COR-L47 (cell line): ENCODE results near the gene IL1F10.
"Not testable (repeated sequence)": the region's sequence is repeated elsewhere in the genome, so short reads cannot be mapped to it uniquely, and the experiment has no call there.

Experiments
- DNase-seq: peaks from one replicate; lab custom pipeline; 2025; lab: John Stamatoyannopoulos, UW

Gene IL1F10

DNA sequence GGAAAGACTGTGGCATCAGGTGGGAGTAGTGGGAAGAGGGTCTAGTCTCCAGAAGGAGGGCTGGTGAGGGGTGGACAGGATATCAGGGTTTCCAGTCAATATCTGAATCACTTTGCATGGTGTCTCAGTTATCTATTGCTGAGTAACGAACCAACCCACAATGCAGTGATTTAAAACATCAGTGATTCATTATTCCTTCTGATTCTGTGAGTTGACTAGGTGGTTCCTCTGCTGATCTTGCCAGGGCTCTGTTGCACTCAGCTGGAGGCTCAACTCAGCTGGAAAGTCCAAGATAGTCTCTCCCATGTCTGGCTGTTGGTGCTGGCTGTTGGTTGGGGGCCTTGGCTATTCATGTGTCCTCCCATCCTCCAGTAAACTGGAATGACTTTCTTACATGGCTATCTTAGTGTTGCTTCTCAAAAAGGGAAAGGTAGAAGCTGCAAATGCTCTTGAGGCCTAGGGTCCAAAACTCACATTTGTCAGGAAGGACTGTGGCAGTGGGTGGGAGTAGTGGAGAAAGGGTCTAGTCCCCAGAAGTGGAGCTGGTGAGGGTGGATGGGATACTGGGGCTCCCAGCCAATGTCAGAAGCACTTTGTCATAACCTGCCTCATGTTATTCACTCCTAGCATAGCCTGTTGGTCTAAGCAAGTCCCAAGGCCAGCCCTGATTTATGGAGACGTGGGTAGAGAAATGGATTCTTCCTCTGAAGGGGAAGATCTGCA is 13.9 kb downstream of the IL1F10 start:
- DNase-seq: no peak

DNA sequence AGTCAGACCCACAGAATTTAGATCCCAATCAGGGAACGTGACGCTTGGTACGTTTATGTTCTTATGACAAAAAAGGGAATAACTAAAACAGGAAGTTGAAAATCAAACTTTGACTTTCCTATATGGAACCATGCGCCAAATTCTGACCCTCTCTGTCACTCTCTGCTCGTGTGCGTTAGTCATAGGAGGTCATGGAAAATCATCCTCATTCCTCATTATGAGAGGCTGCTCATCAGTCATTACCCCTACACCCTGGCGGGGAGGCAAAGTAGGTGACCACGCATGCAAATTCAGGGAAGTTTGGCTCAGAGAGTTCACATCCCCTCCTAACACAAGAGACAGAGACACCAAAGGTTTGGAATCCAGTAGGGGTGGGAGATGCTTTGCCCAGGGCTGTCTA is 15.5 kb downstream of the IL1F10 start:
- no peak for DNase-seq

DNA sequence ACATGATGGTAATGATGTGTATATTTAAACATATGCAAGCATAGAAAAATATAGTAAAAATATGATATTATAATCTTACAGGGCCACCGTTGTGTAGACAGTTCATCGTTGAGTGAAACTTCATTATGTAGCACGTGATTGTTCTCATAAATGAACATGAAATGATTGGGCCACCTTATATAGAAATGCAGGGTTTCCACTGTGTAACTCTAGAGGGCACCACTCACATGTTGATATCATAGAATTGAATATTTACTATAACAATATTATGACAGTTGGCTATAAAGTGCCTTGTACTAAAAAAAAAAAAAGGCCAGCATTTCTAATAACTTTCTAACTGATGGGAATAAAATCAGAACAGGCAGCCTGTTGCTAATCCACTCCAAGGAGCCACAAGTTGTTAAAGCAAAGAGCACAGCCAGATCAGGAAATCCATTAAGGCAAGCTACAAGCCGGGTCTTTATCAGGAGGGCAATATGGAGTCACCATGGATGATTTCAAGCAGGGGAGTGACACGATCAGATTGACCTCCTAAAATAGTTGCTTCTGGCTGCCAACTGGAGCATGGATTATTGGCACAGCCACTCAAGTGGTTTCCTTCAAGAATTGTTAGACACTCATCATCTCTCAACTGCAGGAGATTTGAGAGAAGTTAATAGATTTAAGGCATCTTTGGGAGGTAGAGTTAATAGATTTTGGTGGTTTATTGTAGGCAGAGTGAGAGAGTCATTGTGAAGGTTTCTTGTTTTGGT is 16.7 kb downstream of the IL1F10 start:
- DNase-seq: peak; percentile 7

DNA sequence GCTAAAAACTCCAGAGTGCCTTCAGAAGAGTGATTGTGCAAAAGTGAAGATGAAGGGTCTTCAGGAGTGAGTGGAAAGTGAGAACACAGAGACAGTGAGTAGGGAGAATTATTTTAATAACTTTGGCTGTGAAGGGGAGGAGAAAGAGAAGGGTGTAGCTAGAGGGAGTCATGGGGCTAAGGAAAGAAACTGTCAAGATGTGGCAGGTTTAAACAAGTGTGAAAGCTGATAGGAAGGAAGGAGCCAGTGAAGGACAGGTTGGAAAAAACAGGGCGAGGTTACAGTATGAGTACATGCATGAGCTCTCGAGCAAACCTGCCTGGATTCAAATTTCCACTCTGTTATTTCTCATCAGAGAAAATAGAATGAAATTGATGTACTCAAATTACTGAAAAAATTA is 17.8 kb downstream of the IL1F10 start:
- DNase-seq: no peak

DNA sequence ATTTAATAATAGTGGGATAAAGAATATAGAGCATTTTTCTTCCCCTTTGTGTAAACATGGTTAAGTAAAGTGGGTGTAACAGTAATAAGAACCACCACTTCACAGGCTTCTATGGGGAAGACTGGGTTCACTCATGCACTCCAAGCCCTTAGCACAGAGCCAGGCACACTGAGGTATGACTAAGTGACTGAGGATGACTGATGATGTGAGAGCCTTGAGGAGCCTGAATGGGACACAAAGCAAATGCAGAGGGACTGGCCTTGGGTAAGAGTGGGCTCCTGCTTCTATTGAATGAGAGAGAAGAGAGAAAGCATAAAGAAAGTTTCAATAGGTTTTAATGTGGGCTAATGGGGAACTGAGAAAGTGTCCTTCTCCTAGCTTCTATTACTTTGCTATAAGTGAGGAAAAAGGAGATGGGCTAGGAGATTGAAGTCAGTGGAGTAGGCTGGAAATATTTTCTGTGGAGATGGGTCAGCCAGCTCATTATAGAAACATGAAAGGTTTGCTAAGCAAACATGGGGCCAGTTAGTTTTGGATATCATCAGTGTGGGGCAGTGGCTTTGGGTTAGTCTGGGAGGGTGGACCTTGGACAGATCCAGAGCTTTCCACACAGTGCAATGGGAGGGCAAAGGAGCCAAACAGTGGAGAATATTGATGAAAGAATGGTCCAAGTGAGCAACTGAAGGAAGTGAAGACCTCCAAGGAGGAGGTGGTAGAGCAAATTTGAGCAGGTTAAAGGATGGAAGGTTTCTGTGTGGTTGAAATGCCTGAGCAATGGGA is 20.6 kb downstream of the IL1F10 start:
- DNase-seq: no peak

DNA sequence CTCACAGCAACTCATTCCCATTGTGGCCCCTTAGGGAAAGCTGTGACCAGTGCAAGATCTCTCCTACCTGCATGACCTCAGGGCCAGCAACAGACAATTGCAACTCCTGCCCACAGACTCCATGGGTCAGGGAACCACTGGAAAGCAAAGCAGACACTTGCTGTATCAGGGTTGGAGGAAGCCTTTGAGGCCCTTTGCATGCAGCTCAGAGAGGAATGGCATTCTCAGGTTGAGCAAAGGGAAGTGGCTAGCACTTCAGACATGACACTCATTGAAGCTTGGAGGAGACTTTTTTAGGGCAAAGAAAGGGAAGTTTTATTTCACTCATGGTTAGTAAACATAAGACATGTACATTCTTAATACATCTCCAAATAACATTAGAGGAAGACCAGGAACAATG is 22.1 kb downstream of the IL1F10 start:
- no peak for DNase-seq

DNA sequence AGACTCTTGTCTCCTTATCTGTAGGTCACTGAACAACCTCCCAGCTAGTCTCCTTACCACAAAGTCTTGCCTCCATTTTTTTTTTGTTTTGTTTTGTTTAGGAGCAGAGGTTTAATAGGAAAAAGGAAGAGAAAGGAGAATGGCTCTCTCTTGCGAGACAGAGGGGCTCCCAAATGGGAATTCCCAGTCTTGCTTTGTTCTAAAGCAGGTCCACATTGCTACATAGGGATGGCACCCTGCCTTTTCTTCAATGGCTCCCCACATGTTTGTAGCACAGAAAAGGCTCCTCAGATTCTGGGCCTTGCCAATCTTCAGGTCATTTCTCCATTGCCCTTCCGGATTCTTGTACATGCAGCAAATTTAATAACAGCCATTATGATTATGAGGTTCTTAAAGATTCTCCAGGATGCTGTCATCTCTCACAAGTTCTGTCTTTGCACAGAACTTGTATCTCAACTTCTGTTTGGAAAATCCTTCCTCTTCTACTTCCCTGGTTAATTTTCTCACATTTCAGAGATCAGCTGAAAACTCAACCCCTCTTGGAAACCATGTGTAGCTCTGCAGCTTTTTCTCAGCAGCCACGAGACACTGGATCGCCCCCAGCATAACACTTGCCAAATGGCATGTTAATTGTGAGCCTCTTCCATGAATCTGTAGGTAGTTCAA is 23.6 kb downstream of the IL1F10 start:
- no peak for DNase-seq

DNA sequence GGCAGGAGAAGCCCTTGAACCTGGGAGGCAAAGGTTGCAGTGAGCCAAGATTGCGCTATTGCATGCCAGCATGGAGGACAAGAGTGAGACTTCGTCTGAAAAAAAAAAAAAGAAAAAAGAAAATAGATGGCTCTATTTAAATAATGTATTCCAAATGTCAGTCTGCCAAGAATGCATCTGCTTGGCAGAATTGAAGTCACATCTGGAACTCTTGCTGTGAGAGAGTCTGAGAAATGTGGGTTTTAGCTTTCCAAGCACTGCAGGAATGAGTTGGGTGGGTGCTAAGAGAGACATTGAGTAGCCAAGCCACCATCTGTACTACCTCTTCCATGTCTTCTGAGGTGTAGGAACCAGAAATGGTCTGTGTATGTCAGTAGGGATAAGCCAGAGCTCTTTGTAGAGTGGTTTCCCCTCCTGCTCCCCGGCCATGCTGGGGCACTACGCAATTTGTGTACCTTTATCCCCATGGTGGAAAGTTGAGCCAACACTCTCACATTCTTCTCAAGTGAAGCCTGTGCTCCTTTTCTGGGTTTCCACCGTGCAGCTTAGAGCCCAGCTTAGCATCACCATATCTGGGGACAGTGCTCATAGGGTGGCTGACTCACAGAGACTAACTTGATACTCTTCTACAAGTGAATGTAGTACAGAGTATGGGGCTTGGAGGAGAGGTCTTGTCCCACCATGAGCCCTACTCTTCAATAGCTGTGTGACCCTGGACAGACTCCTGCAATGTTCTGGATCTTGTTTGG is 25.3 kb downstream of the IL1F10 start:
- no peak for DNase-seq

DNA sequence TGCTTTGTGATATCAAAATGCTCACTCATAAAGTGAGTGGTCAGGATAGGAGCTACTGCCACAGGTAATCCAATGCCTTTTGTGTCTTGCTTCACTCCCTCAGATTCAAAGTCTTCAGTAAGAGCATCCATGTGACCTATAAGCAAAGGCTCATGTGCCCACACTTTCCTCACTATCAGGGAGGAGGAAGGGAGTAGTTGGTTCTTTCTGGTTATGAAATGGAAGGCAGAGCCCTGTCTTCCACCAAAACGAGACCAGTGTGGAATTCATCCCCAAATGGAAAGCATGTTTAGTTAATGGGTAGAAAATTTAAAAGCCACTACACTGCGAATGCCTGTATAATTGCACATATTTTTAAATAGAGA is 25.8 kb downstream of the IL1F10 start:
- DNase-seq: no peak

DNA sequence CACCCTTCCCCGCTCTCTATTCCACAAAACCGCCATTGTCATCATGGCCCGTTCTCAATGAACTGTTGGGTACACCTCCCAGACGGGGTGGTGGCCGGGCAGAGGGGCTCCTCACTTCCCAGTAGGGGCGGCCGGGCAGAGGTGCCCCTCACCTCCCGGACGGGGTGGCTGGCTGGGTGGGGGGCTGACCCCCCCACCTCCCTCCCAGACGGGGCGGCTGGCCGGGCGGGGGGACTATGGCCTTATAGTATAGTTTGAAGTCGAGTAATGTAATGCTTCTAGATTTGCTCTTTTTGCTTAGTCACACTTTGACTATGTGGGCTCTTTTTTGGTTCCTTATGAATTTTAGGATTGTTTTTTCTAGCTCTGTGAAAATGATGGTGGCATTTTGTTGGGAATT is 28.5 kb downstream of the IL1F10 start:
- not testable (repeated sequence) for DNase-seq

DNA sequence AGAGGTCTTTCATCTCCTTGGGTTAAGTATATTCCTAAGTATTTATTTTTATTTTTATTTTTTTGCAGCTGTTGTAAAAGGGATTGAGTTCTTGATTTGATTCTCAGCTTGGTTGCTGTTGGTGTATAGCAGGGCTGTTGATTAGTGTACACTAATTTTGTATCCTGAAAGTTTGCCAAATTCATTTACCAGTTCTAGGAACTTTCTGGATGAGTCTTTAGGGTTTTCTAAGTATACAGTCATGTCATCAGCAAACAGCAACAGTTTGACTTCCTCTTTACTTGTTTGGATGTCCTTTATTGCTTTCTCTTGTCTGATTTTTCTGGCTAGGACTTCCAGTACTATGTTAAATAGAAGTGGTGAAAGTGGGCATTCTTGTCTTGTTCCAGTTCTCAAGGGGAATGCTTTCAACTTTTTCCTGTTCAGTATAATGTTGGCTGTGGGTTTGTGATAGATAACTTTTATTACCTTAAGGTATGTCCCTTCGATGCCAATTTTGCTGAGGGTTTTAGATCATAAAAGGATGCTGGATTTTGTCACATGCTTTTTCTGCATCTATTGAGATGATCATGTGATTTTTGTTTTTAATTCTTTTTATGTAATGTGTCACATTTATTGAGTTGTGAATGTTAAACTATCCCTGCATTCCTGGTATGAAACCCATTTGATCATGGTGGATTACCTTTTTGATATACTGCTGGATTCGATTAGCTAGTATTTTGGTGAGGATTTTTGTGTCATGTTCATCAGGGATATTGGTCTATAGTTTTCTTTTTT is 29.3 kb downstream of the IL1F10 start:
- DNase-seq: not testable (repeated sequence)

DNA sequence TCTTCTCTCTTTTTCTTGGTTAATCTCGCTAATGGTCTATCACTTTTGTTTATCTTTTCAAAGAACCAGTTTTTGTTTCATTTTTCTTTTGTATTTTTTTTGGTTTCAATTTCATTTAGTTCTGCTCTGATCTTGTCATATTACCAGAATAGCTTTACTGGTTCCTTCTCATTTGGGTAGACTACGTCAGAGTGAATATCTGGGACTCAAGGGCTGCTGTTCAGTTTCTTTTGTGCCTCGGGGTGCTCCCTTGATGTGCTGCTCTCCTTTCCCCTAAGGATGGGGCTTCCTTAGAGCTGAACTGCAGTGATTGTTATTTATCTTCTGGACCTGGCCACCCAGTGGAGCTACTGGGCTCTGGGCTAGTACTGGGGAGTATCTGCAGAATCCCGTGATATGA is 30.3 kb downstream of the IL1F10 start:
- DNase-seq: no peak

DNA sequence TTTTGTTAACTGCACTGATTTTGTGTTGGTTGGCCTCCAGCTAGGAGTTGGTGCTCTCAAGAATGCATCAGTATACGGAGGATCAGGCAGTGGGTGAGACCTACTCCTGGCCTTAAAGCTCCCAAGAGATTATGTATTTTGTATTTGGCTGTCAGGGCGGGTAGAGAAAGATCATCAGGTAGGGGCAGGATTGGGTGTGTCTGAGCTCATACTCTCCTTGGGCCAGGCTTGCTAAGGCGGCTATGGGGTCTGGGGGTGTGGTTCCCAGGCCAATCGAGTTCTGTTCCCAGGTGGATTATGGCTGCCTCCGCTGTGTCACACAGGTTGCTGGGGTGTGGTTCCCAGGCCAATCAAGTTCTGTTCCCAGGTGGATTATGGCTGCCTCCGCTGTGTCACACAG is 30.8 kb downstream of the IL1F10 start:
- no peak for DNase-seq

DNA sequence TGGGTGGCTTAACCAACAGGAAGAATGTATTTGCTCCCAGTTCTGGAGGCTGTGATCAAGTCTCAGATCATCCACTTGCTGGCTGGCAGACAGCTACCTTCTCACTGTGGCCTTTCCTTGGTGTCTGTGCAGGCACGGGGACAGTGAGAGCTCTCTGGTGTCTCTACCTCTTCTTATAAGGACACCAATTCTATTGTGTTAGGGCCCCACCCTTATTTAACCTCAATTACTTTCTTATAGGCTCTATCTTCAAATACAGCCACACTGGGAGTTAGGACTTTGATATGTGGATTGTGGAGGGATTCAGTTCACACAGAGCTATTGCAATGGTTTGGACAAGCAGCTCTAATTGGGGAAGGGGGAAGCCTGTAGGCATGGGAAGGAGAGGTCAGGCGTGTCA is 34.4 kb downstream of the IL1F10 start:
- DNase-seq: no peak

DNA sequence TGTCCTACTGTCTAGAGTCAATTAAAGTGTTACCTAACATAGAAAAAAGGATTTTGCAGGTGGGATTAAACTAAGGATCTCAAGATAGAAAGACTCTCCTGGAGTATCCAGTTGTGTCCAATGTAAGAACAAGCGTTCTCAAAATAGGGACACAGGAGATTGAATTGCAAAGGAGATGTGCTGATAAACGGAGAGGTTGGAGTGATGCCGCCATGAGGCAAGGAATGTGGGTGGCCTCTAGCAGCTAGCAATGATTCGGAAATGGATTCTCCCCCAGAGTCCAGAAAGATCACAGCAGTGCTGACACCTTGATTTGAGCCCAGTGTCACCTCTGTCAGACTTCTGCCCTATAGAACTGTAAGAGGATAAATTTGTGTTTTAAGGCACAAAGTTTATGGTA is 35.5 kb downstream of the IL1F10 start:
- DNase-seq: no peak

DNA sequence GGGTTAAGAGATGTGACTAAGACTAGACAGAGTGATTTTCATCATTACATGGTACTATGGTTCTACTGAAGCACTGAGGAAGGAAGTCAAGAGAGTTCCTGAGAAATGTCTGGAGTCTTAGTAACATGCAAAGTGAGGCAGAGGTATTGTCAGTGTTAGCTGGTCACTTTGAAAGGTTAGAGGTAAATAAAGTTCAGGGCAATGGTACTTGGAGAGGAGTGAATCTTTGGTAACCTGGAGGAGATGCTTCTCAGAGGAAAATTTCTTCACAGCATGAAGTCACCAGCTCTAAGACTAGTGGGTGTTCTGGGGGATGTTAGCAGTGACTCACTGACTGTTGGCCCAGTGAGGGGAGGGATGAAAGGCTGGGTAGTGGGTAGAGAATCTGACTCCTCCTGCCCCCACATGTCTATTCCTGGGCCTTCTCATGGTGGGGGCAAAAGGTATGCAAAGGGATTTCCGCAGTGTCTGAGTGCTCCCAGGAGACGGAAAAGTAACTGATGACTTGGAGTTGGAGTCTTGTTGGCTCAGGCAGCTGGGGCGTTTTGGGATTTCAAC is 36.4 kb downstream of the IL1F10 start:
- no peak for DNase-seq

DNA sequence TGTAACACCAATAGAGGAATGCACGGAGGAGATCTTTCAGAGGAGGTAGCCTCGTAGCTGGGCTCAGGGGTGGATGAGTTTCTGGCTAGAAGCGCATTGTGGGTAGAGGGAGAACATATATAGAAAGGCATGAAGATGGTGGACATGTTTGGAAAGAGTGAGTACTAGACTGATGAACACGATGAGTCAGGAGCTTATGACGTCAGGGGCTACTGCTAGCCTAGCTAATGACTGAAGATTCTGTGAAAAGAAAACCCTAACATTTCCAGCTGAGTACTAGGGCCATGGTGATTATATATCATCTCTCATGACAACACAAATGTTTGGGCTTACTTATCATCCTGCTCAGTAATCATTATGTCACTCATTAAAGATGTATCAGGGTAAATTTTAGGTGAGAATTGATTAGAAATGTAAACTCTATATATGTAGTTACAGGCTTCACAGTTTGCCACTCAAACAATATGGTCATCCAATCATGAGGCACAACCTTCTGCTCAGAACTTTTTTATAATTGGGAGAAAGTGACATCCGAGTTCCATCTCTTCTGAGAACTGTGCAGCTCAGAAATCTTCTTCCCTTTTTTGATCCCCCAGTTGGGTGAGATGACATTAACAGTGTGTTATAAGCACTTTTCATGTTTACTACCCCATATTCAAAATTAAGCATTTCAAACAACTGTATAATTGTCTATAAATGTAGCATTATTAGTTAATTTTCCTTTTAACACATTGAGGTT is 37.4 kb downstream of the IL1F10 start:
- DNase-seq: no peak

DNA sequence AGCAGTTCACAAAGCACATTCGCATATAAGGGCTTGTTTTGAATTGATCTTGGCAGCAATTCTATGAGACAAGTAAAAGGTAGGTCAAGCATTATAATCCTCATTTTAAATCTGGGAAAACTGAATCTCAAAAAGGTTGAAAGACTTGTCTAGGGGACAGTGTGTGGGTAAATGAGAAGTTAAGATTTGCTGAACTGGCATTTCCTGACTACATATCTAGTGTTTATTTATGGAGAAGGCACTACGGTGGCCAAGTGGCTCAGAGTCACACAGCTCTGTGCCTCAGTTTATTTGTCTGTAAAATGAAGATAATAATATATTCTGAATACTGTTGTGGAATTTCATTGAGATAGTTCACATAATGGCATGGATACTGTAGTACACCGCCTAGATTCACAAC is 43.4 kb downstream of the IL1F10 start:
- no peak for DNase-seq

DNA sequence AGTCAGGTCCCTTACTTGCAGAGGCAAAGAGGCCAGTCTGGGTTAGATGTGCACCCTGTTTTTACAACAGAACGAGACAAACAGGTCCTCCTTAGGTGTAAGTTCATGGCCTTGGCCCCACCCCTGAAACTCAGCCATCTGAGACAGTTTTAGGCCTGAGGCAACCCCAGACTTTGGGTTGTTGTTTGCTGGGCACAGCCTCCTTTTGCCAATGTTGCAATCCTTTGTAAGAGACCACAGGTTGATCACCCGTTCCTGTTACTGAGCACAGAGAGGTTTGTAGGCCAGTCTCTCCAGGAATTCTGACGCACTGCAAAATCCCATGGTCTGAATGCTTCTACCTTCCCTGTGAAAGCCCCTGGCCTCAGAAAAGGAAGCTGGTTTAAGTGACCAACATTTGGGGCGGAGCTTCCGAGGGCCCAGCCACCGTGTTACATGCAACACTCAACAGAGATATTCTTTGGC is 44.1 kb downstream of the IL1F10 start:
- no peak for DNase-seq

DNA sequence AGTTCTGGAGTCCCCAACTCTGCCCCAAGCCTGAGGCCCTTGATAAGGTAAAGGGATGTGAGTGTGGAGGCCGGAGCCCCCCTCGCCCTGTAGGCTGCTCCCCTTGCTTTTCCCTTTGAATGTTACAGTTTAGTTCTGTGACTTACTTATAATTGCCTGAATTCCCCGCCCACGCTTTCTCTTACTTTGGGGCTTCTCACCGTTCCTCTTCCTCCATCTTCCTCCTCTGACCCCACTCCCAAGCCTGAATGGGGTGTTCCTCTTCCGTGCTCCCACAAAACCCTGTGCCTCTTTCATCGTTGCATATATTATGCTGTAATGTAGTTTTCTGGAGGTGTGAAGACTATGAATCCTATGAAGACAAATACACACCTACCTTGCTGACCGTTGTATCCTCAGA is 44.7 kb downstream of the IL1F10 start:
- no peak for DNase-seq
